SW480 (cell line): Measurements from ENCODE around the gene SLC5A2.
"Not testable (repeated sequence)": the region's sequence is repeated elsewhere in the genome, so short reads cannot be mapped to it uniquely, and the experiment has no call there.

ENCODE experiments used
- DNase-seq: peaks from one replicate; pipeline ENCODE4 v3.0.0-alpha.2; 2016; ENCODE audit warnings: low spot score

Gene SLC5A2

GRCh38 chr16:31475946-31476302 lies 7.0 kb upstream of the SLC5A2 start:
- no peak for DNase-seq

DNA sequence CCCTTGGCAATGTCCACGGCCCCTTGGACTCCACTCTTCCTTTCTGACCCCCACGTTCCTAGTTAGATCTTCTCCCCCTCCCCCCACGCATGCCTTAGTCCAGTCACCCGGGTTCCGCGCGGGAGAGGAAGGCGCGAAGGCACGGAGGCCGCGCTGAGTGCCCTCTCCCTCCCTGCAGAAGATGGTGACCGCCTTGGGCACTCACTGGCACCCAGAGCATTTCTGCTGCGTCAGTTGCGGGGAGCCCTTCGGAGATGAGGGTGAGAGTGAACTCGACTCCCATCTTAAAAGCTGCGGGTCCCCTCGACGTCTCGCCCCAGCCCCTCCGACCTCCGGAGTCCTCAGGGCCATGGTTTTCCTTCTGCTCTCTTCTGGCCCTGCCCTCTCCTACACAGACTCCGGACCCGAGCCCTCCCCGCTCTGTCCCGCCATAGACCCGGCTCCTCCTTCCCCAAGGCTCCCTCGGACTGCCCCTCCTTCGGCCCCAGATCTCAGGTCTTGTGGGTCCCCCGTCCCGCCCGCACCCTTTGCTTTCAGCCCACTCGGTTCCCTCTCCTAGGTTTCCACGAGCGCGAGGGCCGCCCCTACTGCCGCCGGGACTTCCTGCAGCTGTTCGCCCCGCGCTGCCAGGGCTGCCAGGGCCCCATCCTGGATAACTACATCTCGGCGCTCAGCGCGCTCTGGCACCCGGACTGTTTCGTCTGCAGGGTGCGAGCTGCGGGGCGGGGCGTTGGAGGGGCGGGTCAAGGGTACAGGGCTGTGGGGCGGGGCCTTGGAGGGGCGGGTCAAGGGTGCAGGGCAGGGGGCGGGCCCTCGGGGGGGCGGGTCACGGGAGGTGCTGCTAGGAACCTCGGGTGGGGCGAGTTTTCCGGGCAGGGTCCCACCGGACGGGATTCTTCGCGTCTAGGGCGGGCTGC lies 6.4 kb upstream of the SLC5A2 start:
- peak; percentile 50 for DNase-seq

DNA sequence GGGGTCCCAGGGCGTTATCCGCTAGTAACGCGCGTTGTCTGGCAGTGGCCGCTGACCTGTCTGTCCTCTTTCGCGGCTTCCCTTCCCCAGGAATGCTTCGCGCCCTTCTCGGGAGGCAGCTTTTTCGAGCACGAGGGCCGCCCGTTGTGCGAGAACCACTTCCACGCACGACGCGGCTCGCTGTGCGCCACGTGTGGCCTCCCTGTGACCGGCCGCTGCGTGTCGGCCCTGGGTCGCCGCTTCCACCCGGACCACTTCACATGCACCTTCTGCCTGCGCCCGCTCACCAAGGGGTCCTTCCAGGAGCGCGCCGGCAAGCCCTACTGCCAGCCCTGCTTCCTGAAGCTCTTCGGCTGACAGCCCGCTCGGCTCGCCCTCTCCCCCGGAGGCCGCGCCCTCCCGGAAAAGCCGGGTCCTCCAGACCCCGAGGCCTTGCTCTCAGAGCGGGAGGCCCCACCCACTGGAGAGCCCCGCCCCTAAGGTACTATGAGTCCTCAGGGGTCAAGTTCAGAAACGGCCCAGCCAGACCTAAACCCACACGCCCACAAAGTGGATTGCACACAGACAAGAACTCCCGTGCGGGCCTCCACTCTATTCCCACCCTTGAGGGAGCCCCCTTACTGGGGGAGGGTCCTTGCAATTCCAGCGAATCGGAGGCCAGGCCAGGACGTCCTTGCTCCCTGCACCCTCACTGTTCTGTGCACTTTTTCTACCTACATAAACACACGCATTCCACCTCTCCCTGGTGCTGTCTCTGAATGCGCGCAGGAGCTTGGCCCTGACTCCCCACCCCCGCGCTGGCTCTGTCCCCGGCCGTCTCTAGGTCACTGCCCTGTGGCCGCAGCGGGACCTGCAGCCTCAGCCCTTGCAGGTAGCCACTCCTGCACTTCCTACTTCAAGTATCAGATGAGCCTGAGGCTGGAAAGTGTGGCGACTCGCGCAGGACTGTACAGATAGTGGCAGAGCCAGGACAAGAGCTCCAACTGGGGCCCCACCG lies 5.4 kb upstream of the SLC5A2 start:
- DNase-seq = peak; percentile 46

GRCh38 chr16:31478956-31479355 lies 4.0 kb upstream of the SLC5A2 start:
- DNase-seq = no peak

GRCh38 chr16:31479751-31480150 lies 3.2 kb upstream of the SLC5A2 start:
- DNase-seq = no peak

DNA sequence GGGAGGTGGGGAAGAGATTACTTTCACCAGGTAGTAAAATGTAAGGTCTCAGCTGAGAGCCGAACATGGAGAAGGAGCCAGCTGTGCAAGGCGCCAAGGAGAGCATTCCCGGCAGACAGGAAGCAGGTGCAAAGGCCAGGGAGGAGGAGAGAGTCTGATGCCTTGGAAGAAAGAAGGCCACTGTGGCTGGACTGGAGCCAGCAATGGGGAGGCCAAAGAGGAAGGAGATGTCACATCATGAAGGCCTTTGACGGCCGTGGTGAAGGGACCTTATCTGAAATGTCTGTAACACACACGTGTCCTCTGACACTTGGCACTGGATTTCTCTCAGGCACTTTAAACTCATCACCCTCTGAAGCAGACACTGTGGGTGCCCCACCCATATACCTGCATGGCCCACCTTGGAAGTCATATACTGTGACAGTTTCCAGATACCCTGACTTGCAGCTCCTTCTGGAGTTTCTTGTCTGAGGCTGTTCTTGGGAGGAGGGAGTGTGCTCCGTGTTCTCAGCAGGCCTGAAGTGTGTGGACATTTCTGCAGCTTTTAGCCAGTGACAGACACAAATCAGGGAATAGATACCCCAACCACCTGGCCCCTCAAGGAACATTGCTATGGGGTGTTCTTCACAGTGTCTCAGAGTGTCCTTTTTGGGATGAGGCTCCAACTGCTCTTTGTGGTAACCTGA lies 1.9 kb upstream of the SLC5A2 start:
- DNase-seq = no peak

DNA sequence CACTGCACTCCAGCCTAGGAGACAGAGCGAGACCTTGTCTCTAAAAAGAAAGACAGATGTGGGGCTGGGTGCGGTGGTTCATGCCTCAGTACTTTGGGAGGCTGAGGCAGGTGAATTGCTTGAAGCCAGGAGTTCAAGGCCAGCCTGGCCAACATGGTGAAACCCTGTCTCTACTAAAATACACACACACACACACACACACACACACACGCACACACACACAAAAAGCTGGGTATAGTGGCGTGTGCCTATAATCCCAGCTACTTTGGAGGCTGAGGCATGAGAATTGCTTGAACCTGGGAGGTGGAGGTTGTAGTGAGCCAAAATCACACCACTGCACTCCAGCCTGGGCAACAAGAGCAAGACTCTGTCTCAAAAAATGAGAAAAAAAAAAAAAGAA lies 1.1 kb downstream of the SLC5A2 start:
- DNase-seq = not testable (repeated sequence)

DNA sequence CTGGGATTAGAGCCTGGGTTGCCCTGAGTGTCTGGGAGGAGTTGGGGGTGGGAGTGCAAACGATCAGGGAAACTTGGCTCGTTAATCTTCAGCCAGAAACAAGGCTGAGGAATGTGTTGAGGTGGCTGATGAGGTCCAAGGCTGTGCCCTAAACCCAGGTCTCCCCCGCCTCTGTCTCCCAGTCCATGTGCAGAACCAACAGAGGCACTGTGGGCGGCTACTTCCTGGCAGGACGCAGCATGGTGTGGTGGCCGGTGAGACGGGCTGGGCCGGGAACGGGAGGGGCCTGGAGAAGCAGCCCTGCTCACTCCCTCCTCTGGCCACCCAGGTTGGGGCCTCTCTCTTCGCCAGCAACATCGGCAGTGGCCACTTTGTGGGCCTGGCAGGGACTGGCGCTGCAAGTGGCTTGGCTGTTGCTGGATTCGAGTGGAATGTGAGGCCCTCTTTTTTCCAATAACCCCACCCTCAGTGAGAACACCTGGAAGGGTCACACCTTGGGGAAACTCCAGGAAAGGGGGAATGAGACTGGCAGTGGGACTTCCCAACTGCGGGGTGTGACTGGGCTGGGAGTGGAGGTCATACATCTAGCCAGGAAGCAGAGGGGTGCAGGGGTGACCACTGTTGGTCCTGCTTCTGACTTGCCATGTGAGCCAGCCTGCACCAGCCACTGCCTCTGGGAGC lies 1.7 kb downstream of the SLC5A2 start:
- peak; percentile 36 for DNase-seq

DNA sequence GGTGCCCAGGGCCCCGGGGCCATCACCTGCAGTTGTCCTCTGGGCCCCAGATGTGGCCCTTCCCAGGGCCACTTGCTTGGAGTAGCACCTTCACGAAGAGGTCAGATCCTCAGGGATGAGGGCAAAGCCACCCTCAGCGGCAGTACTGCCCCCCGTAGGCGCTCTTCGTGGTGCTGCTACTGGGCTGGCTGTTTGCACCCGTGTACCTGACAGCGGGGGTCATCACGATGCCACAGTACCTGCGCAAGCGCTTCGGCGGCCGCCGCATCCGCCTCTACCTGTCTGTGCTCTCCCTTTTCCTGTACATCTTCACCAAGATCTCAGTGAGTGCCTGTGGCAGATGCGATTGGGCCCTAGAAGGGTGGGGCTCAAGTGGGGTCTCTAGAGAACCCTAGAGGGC lies 2.6 kb downstream of the SLC5A2 start:
- no peak for DNase-seq

DNA sequence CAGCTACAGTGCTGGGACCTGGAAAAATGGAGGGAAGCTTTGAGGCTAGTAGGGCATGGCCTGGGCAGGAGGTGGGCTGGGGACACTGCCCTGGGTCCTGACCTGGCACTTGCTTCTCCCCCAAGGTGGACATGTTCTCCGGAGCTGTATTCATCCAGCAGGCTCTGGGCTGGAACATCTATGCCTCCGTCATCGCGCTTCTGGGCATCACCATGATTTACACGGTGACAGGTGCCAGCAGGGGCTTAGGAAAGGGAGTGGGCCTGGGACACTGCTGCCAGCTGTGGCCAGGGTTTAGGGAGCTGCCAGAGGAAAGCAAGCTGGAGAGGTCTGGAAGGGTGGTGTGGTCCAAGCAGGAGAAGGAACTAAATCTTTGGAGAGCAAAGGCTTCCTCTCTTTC lies 3.1 kb downstream of the SLC5A2 start:
- DNase-seq = no peak

- no peak for DNase-seq
These were observed 4.3 kb downstream of the SLC5A2 start for GRCh38 chr16:31487071-31487719.

- peak; percentile 83 for DNase-seq
These were observed 5.0 kb downstream of the SLC5A2 start for GRCh38 chr16:31487720-31488467.

DNA sequence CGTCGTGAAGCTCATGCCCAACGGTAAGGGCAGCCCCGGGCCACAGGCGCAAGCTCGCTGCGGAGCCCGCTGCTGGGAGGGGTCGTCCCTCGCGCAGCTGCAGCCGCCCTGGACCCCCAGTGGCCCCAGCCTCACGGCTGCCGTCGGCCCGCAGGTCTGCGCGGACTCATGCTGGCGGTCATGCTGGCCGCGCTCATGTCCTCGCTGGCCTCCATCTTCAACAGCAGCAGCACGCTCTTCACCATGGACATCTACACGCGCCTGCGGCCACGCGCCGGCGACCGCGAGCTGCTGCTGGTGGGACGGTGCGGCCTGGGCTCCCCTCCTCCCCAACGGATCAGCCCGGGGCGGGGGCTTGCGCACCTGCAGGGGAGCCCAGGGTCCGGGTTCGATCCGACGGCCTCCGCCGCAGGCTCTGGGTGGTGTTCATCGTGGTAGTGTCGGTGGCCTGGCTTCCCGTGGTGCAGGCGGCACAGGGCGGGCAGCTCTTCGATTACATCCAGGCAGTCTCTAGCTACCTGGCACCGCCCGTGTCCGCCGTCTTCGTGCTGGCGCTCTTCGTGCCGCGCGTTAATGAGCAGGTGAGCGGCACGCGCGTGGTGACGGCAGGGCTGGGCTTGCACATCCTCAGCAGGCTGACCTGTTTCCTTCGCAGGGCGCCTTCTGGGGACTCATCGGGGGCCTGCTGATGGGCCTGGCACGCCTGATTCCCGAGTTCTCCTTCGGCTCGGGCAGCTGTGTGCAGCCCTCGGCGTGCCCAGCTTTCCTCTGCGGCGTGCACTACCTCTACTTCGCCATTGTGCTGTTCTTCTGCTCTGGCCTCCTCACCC lies 5.8 kb downstream of the SLC5A2 start:
- DNase-seq = no peak

GRCh38 chr16:31489298-31489564 lies 6.3 kb downstream of the SLC5A2 start:
- DNase-seq = no peak

- DNase-seq = no peak
These were observed 7.0 kb downstream of the SLC5A2 start for GRCh38 chr16:31489616-31490584.

GRCh38 chr16:31491778-31492418 lies 9.0 kb downstream of the SLC5A2 start:
- DNase-seq = no peak

DNA sequence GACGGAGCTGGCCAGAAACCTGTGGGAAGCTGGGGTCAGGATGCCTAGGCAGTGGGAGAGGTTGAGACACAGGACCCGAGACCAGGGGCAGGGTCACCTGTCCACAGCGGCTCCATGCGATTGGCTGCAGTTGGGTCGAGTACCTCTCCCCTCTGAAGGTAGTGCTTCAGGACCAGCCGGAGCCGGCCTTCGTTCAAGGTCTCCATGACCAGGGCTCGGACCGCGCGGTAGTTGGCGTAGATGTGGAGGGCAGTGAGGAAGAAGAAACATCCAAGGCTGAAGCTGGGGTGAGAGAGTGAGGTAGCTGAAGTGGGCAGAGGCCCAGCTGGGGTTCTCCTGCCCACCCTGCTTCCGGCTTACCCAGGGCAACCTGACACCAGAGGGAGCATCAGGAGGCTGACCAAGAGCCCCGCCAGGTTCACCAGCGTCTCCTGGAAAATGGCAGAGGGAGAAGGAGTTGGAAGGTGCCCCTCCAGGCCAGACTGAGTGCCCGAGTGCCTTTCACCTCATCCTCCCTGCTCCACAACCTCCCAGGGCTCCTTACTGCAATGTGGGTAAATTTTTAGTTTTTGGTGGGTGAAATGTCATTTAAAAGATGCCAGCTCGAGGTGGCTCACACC lies 10.7 kb downstream of the SLC5A2 start:
- no peak for DNase-seq

DNA sequence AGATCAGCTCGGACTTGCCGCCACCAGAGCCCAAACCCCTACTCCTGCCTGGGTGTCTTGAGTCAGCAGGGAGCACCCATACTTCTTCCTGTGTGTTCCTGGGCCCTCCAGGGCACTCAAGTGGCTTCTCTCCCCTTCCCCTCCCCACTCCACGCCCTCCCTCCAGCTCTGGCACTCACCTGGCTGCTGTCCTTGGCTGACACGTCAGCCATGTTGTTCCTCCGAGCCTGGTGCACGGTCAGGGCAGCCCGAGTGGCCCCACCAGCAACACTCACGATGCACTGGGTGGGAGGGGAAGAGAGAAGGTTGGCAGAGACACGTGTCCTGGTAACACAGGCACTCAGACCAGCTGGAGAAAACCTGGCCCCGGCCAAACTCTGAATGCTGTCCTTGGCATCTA lies 13.7 kb downstream of the SLC5A2 start:
- no peak for DNase-seq
